GM12872 (cell line): ENCODE results near the gene TRIOBP.
A peak's percentile ranks its signal among the peaks of the same experiment; 100 is the strongest.

Experiments
- CTCF ChIP-seq: IDR thresholded peaks from 3 replicates; pipeline ENCODE4 v1.5.1; 2011; ENCODE audit warnings: low read depth, mild to moderate bottlenecking, low read length, moderate library complexity; ENCODE audit not compliant: insufficient read depth

Gene TRIOBP

GRCh38 chr22:37781434-37782059 is 84.7 kb downstream of the TRIOBP start:
- peak; percentile 26; the same call in 1 of the 3 replicates for TF ChIP-seq CTCF

- no peak for TF ChIP-seq CTCF
These were observed 85.7 kb downstream of the TRIOBP start for GRCh38 chr22:37782340-37783168.

- TF ChIP-seq CTCF = no peak
These were observed 88.1 kb downstream of the TRIOBP start for GRCh38 chr22:37784829-37785495.

- no peak for TF ChIP-seq CTCF
These were observed 93.4 kb downstream of the TRIOBP start for GRCh38 chr22:37790234-37790633.

GRCh38 chr22:37792494-37792893 is 95.6 kb downstream of the TRIOBP start:
- TF ChIP-seq CTCF = no peak

GRCh38 chr22:37794376-37794775 is 97.5 kb downstream of the TRIOBP start:
- TF ChIP-seq CTCF = no peak

- TF ChIP-seq CTCF = no peak
These were observed 99.2 kb downstream of the TRIOBP start for GRCh38 chr22:37796079-37796478.
